HepG2 (cell line): ENCODE data around the gene TGIF1. TPM values are rescaled to one million over a fixed set of nuclear protein-coding genes. Genes with fewer than 3 reads are reported as not detected.

Experiments used
- DNMT1 ChIP-seq: sonication (generic); formaldehyde crosslinking; IDR thresholded peaks from 2 replicates; pipeline ENCODE4 v1.5.1; 2020; ENCODE audit warnings: mild to moderate bottlenecking, missing genetic modification reagents
- MTA3 ChIP-seq: sonication (generic); formaldehyde crosslinking; IDR thresholded peaks from 2 replicates; pipeline ENCODE4 v1.4.0; 2020; ENCODE audit warnings: missing genetic modification reagents
- NR1H2 ChIP-seq: sonication (generic); formaldehyde crosslinking; IDR thresholded peaks from 2 replicates; pipeline ENCODE4 v1.8.1; 2022; ENCODE audit warnings: low read depth, missing genetic modification reagents, borderline replicate concordance
- SALL2 ChIP-seq: sonication (generic); formaldehyde crosslinking; IDR thresholded peaks from 2 replicates; pipeline ENCODE4 v1.8.1; 2023; ENCODE audit warnings: mild to moderate bottlenecking, missing genetic modification reagents, inconsistent platforms
- SUZ12 ChIP-seq: fragments of 150-350 bp; IDR thresholded peaks from 2 replicates; pipeline ENCODE4 v1.6.1; 2014; ENCODE audit warnings: low read depth, low read length
- ZC3H4 ChIP-seq: sonication (generic); formaldehyde crosslinking; IDR thresholded peaks from 2 replicates; pipeline ENCODE4 v1.4.0; 2020; ENCODE audit warnings: missing genetic modification reagents, borderline replicate concordance
- ZNF709 ChIP-seq: sonication (generic); formaldehyde crosslinking; IDR thresholded peaks from 2 replicates; pipeline ENCODE4 v1.5.0; 2020; ENCODE audit warnings: mild to moderate bottlenecking, missing genetic modification reagents
- polyA plus RNA-seq, 8 experiments: library from polyadenylated mRNA; depleted of rRNA in 3 of 8; stranded (reverse) in 7 of 8; unstranded in 1 of 8; fragments of >200 nt; fragmentation: Illumina TruSeq in 4 of 8; extraction: Trizol in 4 of 8; gene quantifications; 2 replicates each; pipeline versions ENCODE4 v1.2.1 to v1.2.3, GENCODE V29; 2011 to 2016; ENCODE audit warnings: low read depth in 4 of 8, missing spikeins in 1 of 8, mixed read lengths in 1 of 8; ENCODE audit not compliant: insufficient read depth in 1 of 8
- total RNA-seq, 5 experiments: library from RNA; depleted of rRNA; stranded (reverse); fragments of >200 nt; fragmentation: Illumina TruSeq; extraction: Trizol; gene quantifications; 2 replicates each; pipeline ENCODE4 v1.2.3, GENCODE V29; 2016; ENCODE audit warnings: low read depth in 1 of 5
- TF ChIP-seq, protein P1 (sequence below): sonication (generic); formaldehyde crosslinking; IDR thresholded peaks from 2 replicates; pipeline ENCODE4 v1.9.0; 2021; ENCODE audit warnings: missing genetic modification reagents, borderline replicate concordance
- TF ChIP-seq, protein P2 (sequence below): sonication (generic); formaldehyde crosslinking; IDR thresholded peaks from 2 replicates; pipeline ENCODE4 v1.5.0; 2020; ENCODE audit warnings: mild to moderate bottlenecking, low read depth, missing genetic modification reagents, borderline replicate concordance
- TF ChIP-seq, protein P3 (sequence below): sonication (generic); formaldehyde crosslinking; IDR thresholded peaks from 2 replicates; pipeline ENCODE4 v1.5.0; 2020; ENCODE audit warnings: mild to moderate bottlenecking, missing genetic modification reagents, borderline replicate concordance
- TF ChIP-seq, protein P4 (sequence below): sonication (generic); formaldehyde crosslinking; conservative IDR thresholded peaks from 2 replicates; pipeline ENCODE4 v1.8.1; 2023; ENCODE audit warnings: missing genetic modification reagents
- TF ChIP-seq, protein P5 (sequence below): IDR thresholded peaks from 2 replicates; pipeline ENCODE4 v1.6.1; 2016; ENCODE audit warnings: low read depth, missing genetic modification reagents, missing compliant biosample characterization
- TF ChIP-seq, protein P6 (sequence below): sonication (generic); formaldehyde crosslinking; IDR thresholded peaks from 2 replicates; pipeline ENCODE4 v1.5.1; 2020; ENCODE audit warnings: mild to moderate bottlenecking, moderate library complexity, missing genetic modification reagents

Gene TGIF1
- total and polyA plus RNA-seq, 2 of the 13 experiments (the other 11 are each of a cell fraction or from before 2014, with no cell fraction given), result 50.0 to 76.1 TPM

DNA sequence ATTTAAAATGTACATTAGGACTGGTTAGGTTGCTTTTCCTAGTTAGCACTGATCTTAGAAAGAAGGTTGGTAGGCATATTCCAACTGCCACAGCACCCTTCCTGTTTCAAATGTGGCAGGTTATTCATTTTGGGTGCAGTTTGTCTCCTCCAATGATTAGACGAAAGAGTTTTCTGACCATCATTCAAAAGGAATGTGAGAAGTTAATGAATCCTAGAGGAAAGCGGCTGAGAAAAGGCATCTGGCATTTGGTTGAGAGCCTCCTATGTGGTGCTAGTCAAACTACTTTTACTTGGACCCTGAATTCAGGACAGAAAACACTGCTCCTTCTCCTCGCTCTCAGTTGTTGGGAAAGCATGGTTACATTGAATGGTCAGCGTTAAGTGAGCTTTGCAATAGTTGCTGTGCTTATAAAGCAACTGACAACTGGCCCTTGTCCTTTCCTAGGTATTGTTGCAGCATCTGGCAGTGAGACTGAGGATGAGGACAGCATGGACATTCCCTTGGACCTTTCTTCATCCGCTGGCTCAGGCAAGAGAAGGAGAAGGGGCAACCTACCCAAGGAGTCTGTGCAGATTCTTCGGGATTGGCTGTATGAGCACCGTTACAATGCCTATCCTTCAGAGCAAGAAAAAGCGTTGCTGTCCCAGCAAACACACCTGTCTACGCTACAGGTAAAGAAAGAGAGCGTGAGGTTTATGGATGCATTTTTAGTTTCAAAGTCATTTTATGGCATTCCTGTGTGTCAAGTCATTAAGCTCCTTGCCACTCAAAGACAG, 6.1 kb downstream of the TGIF1 start (continued):
- TF ChIP-seq, protein P1, sequence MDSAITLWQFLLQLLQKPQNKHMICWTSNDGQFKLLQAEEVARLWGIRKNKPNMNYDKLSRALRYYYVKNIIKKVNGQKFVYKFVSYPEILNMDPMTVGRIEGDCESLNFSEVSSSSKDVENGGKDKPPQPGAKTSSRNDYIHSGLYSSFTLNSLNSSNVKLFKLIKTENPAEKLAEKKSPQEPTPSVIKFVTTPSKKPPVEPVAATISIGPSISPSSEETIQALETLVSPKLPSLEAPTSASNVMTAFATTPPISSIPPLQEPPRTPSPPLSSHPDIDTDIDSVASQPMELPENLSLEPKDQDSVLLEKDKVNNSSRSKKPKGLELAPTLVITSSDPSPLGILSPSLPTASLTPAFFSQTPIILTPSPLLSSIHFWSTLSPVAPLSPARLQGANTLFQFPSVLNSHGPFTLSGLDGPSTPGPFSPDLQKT, result no peak
- TF ChIP-seq DNMT1 (no peak), SUZ12 (no peak), SALL2 (CRISPR knock-in tag) (0 out of 2 replicates have a peak, but pooled peaks have one; percentile 46), NR1H2 (CRISPR knock-in tag) (no peak), ZNF709 (CRISPR knock-in tag) (no peak), ZC3H4 (peak; percentile 34; the same call in 1 of the 2 replicates), MTA3 (no peak)
- TF ChIP-seq, protein P2, sequence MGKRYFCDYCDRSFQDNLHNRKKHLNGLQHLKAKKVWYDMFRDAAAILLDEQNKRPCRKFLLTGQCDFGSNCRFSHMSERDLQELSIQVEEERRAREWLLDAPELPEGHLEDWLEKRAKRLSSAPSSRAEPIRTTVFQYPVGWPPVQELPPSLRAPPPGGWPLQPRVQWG, result no peak
- TF ChIP-seq, protein P3, sequence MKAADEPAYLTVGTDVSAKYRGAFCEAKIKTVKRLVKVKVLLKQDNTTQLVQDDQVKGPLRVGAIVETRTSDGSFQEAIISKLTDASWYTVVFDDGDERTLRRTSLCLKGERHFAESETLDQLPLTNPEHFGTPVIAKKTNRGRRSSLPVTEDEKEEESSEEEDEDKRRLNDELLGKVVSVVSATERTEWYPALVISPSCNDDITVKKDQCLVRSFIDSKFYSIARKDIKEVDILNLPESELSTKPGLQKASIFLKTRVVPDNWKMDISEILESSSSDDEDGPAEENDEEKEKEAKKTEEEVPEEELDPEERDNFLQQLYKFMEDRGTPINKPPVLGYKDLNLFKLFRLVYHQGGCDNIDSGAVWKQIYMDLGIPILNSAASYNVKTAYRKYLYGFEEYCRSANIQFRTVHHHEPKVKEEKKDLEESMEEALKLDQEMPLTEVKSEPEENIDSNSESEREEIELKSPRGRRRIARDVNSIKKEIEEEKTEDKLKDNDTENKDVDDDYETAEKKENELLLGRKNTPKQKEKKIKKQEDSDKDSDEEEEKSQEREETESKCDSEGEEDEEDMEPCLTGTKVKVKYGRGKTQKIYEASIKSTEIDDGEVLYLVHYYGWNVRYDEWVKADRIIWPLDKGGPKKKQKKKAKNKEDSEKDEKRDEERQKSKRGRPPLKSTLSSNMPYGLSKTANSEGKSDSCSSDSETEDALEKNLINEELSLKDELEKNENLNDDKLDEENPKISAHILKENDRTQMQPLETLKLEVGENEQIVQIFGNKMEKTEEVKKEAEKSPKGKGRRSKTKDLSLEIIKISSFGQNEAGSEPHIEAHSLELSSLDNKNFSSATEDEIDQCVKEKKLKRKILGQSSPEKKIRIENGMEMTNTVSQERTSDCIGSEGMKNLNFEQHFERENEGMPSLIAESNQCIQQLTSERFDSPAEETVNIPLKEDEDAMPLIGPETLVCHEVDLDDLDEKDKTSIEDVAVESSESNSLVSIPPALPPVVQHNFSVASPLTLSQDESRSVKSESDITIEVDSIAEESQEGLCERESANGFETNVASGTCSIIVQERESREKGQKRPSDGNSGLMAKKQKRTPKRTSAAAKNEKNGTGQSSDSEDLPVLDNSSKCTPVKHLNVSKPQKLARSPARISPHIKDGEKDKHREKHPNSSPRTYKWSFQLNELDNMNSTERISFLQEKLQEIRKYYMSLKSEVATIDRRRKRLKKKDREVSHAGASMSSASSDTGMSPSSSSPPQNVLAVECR (CRISPR knock-in tag), result 0 out of 2 replicates have a peak, but pooled peaks have one; percentile 13
- TF ChIP-seq, protein P4, sequence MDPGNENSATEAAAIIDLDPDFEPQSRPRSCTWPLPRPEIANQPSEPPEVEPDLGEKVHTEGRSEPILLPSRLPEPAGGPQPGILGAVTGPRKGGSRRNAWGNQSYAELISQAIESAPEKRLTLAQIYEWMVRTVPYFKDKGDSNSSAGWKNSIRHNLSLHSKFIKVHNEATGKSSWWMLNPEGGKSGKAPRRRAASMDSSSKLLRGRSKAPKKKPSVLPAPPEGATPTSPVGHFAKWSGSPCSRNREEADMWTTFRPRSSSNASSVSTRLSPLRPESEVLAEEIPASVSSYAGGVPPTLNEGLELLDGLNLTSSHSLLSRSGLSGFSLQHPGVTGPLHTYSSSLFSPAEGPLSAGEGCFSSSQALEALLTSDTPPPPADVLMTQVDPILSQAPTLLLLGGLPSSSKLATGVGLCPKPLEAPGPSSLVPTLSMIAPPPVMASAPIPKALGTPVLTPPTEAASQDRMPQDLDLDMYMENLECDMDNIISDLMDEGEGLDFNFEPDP (CRISPR knock-in tag), result 0 out of 2 replicates have a peak, but pooled peaks have one; percentile 55
- TF ChIP-seq, protein P5, sequence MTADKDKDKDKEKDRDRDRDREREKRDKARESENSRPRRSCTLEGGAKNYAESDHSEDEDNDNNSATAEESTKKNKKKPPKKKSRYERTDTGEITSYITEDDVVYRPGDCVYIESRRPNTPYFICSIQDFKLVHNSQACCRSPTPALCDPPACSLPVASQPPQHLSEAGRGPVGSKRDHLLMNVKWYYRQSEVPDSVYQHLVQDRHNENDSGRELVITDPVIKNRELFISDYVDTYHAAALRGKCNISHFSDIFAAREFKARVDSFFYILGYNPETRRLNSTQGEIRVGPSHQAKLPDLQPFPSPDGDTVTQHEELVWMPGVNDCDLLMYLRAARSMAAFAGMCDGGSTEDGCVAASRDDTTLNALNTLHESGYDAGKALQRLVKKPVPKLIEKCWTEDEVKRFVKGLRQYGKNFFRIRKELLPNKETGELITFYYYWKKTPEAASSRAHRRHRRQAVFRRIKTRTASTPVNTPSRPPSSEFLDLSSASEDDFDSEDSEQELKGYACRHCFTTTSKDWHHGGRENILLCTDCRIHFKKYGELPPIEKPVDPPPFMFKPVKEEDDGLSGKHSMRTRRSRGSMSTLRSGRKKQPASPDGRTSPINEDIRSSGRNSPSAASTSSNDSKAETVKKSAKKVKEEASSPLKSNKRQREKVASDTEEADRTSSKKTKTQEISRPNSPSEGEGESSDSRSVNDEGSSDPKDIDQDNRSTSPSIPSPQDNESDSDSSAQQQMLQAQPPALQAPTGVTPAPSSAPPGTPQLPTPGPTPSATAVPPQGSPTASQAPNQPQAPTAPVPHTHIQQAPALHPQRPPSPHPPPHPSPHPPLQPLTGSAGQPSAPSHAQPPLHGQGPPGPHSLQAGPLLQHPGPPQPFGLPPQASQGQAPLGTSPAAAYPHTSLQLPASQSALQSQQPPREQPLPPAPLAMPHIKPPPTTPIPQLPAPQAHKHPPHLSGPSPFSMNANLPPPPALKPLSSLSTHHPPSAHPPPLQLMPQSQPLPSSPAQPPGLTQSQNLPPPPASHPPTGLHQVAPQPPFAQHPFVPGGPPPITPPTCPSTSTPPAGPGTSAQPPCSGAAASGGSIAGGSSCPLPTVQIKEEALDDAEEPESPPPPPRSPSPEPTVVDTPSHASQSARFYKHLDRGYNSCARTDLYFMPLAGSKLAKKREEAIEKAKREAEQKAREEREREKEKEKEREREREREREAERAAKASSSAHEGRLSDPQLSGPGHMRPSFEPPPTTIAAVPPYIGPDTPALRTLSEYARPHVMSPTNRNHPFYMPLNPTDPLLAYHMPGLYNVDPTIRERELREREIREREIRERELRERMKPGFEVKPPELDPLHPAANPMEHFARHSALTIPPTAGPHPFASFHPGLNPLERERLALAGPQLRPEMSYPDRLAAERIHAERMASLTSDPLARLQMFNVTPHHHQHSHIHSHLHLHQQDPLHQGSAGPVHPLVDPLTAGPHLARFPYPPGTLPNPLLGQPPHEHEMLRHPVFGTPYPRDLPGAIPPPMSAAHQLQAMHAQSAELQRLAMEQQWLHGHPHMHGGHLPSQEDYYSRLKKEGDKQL (CRISPR knock-in tag), result no peak
- TF ChIP-seq, protein P6, sequence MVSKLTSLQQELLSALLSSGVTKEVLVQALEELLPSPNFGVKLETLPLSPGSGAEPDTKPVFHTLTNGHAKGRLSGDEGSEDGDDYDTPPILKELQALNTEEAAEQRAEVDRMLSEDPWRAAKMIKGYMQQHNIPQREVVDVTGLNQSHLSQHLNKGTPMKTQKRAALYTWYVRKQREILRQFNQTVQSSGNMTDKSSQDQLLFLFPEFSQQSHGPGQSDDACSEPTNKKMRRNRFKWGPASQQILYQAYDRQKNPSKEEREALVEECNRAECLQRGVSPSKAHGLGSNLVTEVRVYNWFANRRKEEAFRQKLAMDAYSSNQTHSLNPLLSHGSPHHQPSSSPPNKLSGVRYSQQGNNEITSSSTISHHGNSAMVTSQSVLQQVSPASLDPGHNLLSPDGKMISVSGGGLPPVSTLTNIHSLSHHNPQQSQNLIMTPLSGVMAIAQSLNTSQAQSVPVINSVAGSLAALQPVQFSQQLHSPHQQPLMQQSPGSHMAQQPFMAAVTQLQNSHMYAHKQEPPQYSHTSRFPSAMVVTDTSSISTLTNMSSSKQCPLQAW (CRISPR knock-in tag), result 0 out of 2 replicates have a peak, but pooled peaks have one; percentile 17
